Measurements from ENCODE around the gene MME.

MME gene

DNA sequence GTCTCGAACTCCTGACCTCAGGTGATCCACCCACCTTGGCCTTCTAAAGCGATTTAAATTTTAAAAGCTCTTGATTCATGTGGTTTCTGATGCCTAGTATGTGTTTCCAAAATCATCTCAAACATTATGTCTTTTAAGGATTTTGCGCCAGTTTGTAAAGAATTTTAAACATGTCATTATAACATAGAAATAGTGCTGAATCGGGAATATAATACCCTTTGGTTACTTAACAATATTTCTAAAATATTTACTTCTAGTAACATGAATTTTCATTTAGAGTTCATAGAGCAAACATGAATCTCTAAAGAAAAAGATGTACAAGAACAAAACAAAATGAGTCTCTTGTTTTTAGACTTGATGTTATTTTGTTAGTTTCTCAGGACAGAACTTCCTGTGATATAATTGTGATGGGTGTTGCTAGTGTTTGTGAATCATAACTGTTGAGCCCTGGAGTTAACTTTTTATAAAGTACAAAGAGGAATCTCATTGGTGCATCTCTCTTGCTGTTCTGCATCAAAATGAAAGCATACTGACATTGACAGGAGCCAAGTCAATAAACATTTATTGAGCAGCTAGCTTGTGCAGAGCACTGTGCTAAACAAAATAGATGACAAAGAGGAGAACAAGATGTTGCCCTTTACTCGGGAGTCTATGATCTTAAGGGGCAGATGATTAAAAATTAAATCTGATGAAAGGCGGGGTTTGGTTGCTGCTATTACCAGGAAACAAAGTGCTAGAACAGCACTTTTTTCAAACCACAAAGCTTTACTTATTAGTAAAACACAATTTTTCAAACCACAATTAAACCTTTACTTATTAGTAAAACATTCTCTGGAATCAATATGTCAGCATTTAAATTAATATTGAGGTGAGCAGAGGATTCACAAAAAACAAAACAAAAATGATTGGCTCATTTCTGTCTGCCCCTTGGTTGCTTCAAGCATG, 73.4 kb downstream of the MME start:
- no peak for DNase-seq

DNA sequence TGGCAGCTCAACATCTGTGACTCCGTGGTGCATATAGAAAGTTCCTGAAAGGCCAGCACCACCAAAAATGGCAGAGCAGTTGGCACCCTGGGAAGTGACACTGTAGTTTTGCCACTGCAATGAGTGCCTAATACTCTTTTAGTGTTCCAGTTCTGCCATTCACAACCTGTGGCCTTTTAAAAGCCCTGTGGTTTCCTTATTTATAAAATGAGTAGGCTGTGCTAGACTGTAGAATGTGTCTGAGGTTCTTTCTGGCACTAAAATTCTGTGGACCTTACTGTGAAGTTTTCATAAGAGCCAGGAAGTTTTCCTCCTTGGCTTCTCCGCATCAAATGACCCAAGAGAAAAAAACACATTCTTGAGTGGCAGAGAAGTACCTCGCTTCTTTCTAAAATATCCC, 74.1 kb downstream of the MME start:
- DNase-seq: no peak

DNA sequence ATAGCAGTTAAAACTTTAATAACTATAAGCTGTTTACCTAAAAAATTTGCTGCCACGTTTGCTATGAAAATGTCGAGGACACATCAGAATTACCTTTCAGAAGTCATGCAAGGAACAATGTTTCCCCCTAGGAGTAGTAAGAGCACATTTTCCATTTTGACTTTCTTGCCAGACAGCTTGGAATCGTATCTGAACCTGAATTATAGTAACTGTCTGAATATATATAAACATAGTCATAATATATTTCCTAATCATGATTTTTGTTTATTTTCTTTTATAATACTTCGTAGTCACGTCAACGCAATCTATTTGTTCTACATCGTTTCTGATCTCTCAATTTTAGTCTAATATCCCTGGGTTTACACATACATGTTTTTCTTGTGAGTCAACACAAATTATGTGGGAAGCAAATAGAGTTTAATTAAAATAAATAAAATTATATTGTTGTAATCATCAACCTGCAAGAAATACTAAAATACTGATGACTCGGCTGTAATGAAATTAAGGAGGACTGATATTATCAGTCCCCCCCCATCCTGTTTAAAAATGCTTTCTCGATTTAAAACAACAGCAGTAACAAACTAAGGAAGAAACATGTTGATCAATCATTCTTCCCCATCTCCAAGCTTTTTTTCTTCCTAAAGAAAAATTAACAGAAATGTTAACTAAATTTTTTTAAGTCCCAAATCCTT, 78.4 kb downstream of the MME start:
- no peak for DNase-seq

DNA sequence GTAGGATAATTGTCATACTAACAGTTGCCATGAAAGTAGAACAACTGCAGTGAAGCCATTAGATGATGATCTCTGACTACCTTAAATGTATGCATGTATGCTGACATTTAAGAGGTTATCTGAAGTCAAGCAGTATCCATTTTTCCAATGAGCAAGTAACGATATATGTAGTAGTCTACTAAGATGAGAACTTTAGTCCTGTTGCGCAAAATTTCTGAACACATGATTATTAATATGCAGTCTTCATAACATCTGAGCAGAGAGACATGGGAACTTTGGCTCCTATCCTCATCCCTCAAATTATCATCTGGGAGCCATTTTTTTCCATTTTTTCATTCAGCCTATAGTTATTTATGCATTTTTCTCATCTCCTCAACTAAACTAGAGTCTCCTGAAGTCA, 79.2 kb downstream of the MME start:
- DNase-seq: no peak

DNA sequence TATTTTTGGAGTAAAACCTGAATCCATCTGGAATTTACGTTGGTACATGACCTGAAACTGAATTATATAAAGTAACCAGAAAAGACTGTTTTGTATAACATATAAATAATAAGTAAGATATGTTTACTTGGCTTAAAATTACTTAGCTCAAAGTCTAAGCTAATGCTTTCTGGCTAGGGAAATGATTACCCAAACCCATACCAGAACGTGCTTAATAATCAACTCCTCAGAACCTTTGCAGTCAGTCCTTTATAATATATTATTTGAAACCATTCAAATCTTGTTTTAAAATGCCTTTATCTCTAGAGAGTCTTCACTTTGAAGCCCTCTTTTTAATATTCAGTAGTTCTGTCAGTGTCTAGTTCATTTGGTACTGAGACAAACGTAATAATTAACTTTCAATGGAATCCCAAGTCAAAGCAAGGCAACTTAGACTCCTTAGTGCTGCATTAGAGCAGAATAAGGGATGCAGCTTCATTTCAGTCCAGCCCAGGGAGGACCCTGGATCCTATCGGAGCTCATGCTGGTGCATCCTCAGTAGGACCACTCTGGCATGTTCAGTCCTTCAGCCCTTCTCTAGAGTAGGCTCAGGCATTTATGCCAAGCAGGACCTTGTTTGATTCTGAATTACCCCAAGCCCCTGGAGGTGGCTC, 81.6 kb downstream of the MME start:
- no peak for DNase-seq

DNA sequence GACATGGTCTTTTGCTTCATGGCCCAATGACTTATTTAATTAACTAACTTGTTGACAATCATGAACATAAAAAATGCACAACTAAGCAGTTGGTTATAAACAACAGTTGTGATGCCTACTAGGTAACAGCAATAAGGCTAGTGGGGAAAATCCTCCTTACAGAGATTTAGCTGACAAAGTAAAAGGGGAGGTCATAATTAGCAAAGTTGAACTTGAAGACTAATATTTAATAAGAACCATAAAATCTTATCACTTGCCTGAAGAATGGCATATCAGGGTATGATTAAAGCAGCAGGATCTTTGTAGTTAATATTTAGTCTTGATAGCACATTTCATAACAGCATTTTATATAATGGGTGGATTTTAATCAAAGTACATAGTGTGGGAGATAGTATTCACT, 84.2 kb downstream of the MME start:
- DNase-seq: no peak

DNA sequence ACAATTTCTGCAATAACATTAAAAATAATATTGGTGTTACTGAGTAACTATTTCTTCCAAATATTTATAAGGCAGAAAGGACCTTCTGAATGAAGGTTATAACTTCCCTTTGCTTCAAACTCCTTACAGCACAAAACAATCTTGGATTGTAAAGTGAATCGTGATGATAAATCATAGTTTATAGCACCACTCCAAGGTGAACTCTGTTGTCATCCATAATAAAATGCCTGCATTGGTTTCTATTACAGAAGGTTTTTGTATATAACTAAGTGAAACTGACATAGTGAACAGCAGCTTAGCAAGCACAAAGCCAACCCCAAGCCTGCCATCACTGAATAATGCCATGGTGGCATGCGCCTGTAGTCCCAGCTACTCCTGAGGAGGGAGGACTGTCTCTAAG, 86.3 kb downstream of the MME start:
- DNase-seq: no peak

DNA sequence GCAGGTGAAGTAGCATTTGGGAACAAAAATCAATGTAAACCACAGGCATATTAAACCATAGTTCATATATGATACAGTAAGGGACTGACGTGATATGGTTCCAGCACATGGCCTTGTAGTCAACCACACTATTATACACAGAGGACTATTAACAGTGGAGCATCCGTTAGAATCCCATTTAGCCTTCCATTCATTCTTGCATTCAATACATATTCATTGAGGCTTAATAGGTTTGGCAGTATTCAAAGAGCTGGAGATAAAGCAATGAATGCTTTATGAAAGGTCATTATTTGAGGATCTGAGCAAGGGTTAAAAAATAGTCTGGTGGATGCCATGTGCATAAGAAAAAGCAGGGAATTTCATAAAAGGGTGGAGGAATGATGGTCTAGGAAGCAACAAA, 89.1 kb downstream of the MME start:
- no peak for DNase-seq

DNA sequence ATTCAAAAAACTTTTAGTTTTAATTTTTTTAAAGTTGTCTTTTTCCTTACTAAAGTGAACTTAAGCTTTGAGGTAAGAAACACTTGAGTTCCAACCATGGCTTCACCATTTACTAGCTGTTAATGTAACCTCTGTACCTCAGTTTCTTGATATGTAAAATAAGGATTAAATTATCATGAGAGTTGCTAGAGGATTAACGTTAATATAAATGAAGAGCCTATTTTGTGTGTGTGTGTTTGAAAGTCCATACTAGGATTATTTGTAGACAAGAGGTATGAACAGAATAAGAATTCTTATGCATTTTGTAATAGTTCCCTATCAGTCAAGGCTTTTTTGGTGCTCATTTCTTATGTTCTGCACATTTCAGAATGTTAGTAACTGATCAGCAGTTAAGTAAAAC, 93.7 kb downstream of the MME start:
- no peak for DNase-seq

DNA sequence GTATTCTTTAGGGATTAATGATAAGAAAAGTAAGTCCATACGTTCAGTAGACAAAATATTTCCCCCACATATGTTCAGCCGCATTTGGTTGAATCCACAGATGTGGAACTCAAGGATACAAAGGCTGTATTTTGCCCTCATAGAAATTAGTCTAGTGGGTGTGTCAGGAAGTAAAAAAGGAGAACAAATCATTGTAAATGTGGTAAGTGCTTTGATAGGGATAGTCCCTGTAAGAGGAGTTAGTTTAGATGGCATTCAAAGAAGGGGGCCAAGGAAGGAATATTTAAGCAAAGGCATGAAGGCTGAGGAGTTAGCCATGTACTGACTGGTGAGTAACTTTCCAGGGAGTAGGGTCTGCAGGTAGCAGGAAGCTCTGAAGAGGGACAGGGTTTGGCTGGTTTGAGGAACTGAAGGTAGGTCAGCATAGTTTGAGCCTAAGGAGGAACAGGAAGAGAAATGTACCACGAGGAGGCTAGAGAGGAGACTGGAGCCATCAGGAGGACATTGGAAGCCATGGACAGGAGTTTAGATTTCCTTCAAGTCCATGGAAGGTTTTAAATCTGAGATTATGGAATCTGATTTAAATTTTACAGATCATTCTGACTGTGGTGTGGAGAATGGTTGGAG, 98.8 kb downstream of the MME start:
- DNase-seq: no peak

DNA sequence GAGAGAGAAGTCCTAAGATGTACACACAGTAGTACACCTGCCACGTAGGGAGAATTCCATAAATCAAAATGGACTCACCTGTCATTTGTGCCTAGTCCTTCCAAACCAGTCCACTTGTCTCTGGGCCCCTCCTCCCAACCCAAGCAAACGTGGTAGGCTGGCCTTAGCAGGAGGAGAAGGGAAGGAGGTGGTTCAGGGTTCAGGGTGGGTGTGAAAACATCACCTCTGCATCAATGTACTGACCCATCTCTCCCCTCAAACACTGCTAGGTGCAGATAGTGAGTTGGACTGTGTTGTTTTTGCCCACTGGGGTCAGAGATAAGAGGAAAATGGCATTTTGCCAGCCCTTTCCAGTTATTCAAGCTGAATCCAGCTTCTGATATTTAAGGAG, 99.3 kb downstream of the MME start:
- DNase-seq: no peak

DNA sequence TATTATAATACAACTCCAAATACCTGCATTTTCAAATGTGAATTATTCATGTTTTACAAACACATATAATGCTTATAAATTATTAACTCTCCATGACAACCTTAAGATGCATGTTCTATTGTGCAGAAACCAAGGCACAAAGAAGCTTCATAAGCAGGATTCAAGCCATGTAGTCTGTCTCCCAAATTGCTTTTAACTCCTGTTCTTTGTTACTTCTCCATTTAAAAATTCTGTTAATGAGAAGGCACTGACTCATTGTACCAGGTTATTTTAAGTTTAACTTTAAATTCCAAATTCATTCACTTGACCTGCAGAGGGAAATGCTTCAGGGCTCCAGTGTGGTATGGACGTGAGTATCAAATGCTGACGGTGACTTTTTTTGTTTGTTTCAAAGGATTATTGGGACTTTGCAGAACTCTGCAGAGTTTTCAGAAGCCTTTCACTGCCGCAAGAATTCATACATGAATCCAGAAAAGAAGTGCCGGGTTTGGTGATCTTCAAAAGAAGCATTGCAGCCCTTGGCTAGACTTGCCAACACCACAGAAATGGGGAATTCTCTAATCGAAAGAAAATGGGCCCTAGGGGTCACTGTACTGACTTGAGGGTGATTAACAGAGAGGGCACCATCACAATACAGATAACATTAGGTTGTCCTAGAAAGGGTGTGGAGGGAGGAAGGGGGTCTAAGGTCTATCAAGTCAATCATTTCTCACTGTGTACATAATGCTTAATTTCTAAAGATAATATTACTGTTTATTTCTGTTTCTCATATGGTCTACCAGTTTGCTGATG, 100.0 kb downstream of the MME start:
- no peak for DNase-seq

DNA sequence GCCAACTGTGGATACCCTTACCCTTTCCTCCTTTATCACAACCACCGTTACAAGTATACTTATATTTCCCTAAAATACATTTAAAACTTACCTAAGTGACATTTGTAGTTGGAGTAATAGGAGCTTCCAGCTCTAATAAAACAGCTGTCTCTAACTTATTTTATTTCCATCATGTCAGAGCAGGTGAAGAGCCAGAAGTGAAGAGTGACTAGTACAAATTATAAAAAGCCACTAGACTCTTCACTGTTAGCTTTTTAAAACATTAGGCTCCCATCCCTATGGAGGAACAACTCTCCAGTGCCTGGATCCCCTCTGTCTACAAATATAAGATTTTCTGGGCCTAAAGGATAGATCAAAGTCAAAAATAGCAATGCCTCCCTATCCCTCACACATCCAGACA, 102.3 kb downstream of the MME start:
- no peak for DNase-seq

DNA sequence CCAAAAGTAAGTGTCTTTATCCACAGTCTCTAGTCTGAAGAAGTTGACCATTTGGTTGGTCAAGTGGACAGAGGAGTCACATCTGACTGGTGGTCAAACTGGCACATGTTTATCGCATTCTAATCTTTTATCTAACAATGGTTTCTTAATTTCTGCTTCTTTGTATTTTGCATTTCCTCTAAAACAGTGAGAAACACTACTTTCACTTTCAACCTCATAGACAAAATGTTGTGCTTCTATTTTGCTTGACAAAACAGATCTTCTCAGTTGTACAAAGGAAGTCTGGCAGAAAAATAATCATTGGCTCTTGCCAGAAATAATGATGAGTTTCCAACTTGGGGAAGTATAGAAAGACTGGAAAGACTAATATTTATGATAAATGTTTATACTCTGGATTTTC, 103.9 kb downstream of the MME start:
- DNase-seq: no peak

DNA sequence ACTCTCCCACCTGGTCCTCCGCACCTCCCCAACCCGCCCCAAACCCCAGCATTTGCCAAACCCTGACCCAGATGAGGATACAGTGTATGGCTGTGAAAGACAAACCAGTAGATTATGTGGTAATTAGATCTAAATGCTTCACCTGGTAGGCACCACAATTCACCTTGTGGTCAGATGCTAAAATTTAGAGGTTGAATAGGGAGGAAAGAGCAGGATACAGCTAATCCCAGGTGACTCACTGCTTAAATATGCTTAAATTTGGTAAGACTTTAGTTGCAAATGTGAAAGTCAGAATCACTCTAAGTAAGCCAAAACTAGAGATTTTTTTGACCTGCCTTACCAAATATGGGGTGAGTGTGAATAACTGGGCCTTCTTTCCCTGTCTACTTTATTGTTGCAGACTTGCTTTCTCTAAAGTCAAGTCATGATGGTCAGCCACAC, 105.5 kb downstream of the MME start:
- no peak for DNase-seq

DNA sequence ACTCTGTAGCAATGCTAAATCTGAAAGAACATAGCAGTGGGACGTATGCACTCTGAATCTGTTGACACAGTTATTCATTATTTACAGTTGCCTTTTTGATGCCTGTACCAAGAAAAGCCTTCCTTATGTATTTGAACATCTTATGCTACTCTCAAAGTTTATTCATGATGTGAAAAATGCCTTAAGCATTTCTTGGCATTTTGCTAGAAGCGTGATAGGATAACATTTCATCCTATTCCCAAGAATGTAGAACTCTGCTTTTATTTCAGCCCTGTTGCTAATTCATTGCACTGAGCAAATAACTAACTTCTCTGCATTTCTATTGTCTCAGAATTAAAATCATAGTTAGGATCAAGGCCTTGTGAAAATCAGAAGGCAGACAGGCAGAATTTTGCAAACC, 107.9 kb downstream of the MME start:
- no peak for DNase-seq

DNA sequence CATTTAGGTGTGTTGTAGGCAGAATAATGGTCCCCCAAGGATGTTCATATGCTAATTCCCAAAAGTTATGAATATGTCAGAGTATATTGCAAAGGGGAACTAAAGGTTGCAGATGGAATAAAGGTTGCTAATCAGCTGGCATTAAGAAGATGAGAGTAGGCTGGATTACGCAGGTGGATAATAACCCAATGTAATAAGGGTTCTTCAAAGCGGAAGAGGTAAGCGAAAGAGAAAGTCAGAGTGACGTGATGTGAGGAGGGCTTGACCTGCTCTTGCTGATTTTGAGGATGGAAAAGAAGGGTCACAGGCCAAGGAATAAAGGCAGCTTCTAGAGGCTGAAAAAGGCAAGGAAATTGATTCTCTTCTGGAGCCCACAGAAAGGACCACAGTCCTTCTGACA, 109.4 kb downstream of the MME start:
- DNase-seq: no peak

DNA sequence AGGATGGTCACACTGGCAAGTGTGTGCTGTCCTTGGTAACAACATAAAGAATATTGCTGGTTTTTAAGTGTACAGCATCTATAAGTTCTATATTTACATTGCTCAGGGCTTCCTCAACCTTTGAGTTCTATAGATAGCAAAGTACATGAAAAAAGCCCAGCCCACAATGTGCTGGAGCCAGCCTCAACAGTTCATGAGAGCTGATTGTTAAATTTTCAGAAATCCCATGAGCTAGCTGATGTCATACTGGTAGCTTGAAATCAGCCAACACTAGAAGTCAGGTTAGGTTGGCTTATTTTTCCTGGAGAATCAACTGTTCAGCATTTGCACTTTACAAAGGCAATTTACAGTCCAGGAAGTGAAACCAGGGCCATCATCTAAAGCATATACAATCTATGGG, 110.6 kb downstream of the MME start:
- no peak for DNase-seq

DNA sequence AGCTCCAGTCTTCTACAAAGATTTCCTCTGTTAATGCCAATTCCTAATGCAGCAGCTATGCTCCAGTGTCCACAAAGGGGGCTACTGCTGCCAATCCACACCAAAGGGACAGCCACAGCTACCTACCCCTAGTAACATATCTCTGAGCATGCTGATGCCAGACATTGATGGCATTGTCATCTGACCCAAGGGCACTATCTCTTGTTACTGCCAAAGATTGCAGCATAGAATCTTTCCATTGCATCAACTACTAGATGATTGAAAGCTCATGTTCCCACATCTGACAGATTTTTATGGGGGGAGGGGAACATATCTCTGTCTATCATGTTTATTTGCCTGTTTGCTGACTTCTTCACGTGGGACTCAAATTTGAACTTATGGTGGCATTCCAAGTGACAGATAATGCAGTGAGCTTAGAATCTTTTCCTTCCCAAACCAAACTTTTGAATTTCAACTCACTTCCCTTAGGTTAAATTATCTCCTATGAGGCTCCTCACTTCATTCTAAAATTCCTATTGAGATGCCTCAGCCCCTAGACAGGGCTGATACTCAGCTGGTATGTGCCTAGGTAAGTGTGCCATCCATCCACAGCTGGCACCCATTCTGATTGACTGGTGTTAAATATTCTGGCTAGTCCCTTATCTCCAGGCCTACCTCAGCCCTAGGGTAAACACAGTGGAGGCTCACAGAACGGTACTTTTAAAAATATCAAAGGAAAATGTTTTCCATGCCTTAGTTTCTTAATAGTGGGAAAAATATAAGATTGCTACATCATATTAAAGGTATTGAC, 113.0 kb downstream of the MME start:
- no peak for DNase-seq

DNA sequence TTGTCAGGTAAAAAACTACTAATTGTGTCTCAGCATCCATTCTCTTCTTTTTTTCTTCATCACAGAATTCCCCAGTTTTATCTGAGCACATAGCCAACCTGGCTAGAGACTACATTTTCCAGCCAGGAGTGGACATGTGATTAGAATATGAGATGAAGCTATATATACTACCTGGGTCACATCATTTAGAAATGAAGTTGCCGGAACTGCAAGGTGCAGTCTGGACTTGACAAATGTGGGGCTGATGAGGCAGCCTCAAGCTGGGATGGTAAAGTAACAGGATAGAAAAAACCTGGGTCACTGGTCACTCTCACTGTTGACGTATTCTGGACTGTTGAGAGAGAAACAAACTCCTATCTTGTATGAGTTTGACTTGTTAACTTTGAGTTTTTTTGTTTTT, 113.7 kb downstream of the MME start:
- no peak for DNase-seq

Measured in hippocampal formation (tissue), 2 donors.